ENCODE measurements around the gene CALM3. TPM values are rescaled to one million over a fixed set of nuclear protein-coding genes. Genes with fewer than 3 reads are reported as not detected.

Gene CALM3
- polyA plus RNA-seq, 1 donor from 2014 or later: 630 TPM

GRCh38 chr19:46587861-46588260 lies 13.3 kb upstream of the CALM3 start:
- H3K27me3 ChIP-seq (ENCODE audit: insufficient read depth, low read depth, low read length): no peaks in the 10 kb centered on the region
- no peak overlapping the region for H2AFZ ChIP-seq (ENCODE audit: low read depth, low read length)
- no peaks in the 10 kb centered on the region for H3F3A ChIP-seq (ENCODE audit: insufficient read depth, low read length, poor library complexity, severe bottlenecking)
- no peaks in the 10 kb centered on the region for H3K9me3 ChIP-seq (ENCODE audit: low read length)
- H3K9ac ChIP-seq (ENCODE audit: low read length): no peak overlapping the region
- no peaks in the 10 kb centered on the region for H3K9me2 ChIP-seq (ENCODE audit: insufficient read depth, low read length)
- H3K4me2 ChIP-seq (ENCODE audit: low read length): no peak overlapping the region
- H3K4me3 ChIP-seq (ENCODE audit: low read length): no peak overlapping the region
- H4K20me1 ChIP-seq (ENCODE audit: insufficient read depth): no peaks in the 10 kb centered on the region
- no peaks in the 10 kb centered on the region for H3K79me2 ChIP-seq (replicated peaks; ENCODE audit: insufficient read depth, low read length)
- no peak for TF ChIP-seq TAF1 (IDR thresholded peaks at IDR 0.05; ENCODE audit: low read depth)
- no peak for TF ChIP-seq SMC3 (conservative IDR thresholded peaks at IDR 0.05; ENCODE audit: poor library complexity)
- no peak for TF ChIP-seq EP300 (conservative IDR thresholded peaks at IDR 0.05; ENCODE audit: poor library complexity, severe bottlenecking)
- TF ChIP-seq, protein P1, sequence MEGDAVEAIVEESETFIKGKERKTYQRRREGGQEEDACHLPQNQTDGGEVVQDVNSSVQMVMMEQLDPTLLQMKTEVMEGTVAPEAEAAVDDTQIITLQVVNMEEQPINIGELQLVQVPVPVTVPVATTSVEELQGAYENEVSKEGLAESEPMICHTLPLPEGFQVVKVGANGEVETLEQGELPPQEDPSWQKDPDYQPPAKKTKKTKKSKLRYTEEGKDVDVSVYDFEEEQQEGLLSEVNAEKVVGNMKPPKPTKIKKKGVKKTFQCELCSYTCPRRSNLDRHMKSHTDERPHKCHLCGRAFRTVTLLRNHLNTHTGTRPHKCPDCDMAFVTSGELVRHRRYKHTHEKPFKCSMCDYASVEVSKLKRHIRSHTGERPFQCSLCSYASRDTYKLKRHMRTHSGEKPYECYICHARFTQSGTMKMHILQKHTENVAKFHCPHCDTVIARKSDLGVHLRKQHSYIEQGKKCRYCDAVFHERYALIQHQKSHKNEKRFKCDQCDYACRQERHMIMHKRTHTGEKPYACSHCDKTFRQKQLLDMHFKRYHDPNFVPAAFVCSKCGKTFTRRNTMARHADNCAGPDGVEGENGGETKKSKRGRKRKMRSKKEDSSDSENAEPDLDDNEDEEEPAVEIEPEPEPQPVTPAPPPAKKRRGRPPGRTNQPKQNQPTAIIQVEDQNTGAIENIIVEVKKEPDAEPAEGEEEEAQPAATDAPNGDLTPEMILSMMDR (IDR thresholded peaks at IDR 0.05; ENCODE audit: poor library complexity, severe bottlenecking): no peak
- no peak for TF ChIP-seq MXI1 (conservative IDR thresholded peaks at IDR 0.05; ENCODE audit: poor library complexity, severe bottlenecking)
- no peak for TF ChIP-seq REST (IDR thresholded peaks at IDR 0.05; ENCODE audit: borderline replicate concordance)
- TF ChIP-seq RAD21 (conservative IDR thresholded peaks at IDR 0.05): no peak
- no peak for TF ChIP-seq POLR2AphosphoS5 (IDR thresholded peaks at IDR 0.05)
- TF ChIP-seq EZH2 (IDR thresholded peaks at IDR 0.05; ENCODE audit: borderline replicate concordance, insufficient read depth, low read length, poor library complexity, severe bottlenecking): no peak
- no peaks in the 10 kb centered on the region for H3K36me3 ChIP-seq (ENCODE audit: insufficient read depth, low read length)
- no peak overlapping the region for H3K27ac ChIP-seq (ENCODE audit: low read length)

- Histone ChIP-seq H3K9me2 (ENCODE audit: insufficient read depth, low read length) (no peaks in the 10 kb centered on the region), H3K36me3 (ENCODE audit: insufficient read depth, low read length) (no peaks in the 10 kb centered on the region), H3K27me3 (ENCODE audit: insufficient read depth, low read depth, low read length) (no peaks in the 10 kb centered on the region), H3K79me2 (replicated peaks; ENCODE audit: insufficient read depth, low read length) (no peaks in the 10 kb centered on the region), H3K27ac (ENCODE audit: low read length) (no peak overlapping the region), H3K4me2 (ENCODE audit: low read length) (no peak overlapping the region), H3K9ac (ENCODE audit: low read length) (no peak overlapping the region), H2AFZ (ENCODE audit: low read depth, low read length) (no peak overlapping the region), H3K4me3 (ENCODE audit: low read length) (no peak overlapping the region), H3F3A (ENCODE audit: insufficient read depth, low read length, poor library complexity, severe bottlenecking) (no peaks in the 10 kb centered on the region), H3K9me3 (ENCODE audit: low read length) (no peaks in the 10 kb centered on the region), H4K20me1 (ENCODE audit: insufficient read depth) (no peaks in the 10 kb centered on the region)
- TF ChIP-seq MXI1 (conservative IDR thresholded peaks at IDR 0.05; ENCODE audit: poor library complexity, severe bottlenecking) (no peak), REST (IDR thresholded peaks at IDR 0.05; ENCODE audit: borderline replicate concordance) (no peak), EP300 (conservative IDR thresholded peaks at IDR 0.05; ENCODE audit: poor library complexity, severe bottlenecking) (no peak), EZH2 (IDR thresholded peaks at IDR 0.05; ENCODE audit: borderline replicate concordance, insufficient read depth, low read length, poor library complexity, severe bottlenecking) (no peak), RAD21 (conservative IDR thresholded peaks at IDR 0.05) (no peak), TAF1 (IDR thresholded peaks at IDR 0.05; ENCODE audit: low read depth) (no peak), SMC3 (conservative IDR thresholded peaks at IDR 0.05; ENCODE audit: poor library complexity) (no peak)
These were observed 9.9 kb upstream of the CALM3 start for GRCh38 chr19:46591254-46591653.
